ENCODE measurements around the gene PLCL1. TPM values are rescaled to one million over a fixed set of nuclear protein-coding genes. Genes with fewer than 3 reads are reported as not detected.

PLCL1 gene
- polyA plus RNA-seq, 1 of the 3 experiments (the other 2 are of a cell fraction), result 7.7 TPM

DNA sequence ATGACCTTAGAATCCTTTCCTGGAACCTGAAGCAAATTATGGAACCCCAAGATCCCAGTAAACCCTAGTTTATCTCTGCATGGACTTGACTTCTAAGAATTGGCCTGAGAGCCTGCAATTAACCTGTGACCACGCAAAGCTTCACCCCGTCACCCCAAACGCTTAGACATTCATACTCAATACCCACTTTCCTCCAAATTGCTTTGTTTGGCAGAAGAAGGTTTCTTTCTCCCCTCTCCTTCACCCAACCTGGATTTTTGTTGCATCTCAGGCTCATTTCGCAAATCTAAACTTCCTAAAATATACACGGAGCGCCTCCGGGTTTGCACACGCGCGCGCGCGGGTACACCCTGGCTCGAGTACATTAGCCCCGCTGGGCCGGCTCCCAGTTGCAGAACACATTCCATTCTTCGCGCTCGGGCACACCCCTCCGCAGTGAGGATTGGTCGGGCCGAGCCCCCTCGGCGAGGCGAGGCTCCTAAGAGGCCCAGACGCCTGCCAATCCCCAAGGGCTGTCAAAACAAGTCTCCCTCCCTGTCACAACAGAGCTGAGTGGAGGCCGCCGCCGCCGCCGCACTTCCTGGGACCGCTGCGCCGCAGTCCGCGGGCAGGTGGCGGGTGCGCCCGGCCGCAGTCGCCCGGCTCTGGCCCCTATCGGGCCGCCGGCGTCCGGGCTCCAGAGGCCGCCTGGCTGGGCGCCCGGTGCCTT, at the start of gene PLCL1 (continued):
- TF ChIP-seq, protein P1, sequence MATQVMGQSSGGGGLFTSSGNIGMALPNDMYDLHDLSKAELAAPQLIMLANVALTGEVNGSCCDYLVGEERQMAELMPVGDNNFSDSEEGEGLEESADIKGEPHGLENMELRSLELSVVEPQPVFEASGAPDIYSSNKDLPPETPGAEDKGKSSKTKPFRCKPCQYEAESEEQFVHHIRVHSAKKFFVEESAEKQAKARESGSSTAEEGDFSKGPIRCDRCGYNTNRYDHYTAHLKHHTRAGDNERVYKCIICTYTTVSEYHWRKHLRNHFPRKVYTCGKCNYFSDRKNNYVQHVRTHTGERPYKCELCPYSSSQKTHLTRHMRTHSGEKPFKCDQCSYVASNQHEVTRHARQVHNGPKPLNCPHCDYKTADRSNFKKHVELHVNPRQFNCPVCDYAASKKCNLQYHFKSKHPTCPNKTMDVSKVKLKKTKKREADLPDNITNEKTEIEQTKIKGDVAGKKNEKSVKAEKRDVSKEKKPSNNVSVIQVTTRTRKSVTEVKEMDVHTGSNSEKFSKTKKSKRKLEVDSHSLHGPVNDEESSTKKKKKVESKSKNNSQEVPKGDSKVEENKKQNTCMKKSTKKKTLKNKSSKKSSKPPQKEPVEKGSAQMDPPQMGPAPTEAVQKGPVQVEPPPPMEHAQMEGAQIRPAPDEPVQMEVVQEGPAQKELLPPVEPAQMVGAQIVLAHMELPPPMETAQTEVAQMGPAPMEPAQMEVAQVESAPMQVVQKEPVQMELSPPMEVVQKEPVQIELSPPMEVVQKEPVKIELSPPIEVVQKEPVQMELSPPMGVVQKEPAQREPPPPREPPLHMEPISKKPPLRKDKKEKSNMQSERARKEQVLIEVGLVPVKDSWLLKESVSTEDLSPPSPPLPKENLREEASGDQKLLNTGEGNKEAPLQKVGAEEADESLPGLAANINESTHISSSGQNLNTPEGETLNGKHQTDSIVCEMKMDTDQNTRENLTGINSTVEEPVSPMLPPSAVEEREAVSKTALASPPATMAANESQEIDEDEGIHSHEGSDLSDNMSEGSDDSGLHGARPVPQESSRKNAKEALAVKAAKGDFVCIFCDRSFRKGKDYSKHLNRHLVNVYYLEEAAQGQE (IDR thresholded peaks at IDR 0.05; ENCODE audit: low read depth, low read length), result 0 out of 2 replicates have a peak, but pooled peaks have one; percentile 2
- TF ChIP-seq RAD21 (IDR thresholded peaks at IDR 0.05; ENCODE audit: low read length), result no peak
- TF ChIP-seq TEAD4 (IDR thresholded peaks at IDR 0.05; ENCODE audit: borderline replicate concordance, insufficient read depth), result 0 out of 2 replicates have a peak, but pooled peaks have one; percentile 43
- TF ChIP-seq FOSL2 (IDR thresholded peaks at IDR 0.05; ENCODE audit: borderline replicate concordance, low read depth), result no peak
- peak; percentile 39 for TF ChIP-seq CHD2 (IDR thresholded peaks at IDR 0.05; ENCODE audit: low read length, partially characterized antibody)
- TF ChIP-seq TAF1 (IDR thresholded peaks at IDR 0.05; ENCODE audit: borderline replicate concordance, low read depth, low read length), result no peak
- TF ChIP-seq JUND (IDR thresholded peaks at IDR 0.05), result no peak
- TF ChIP-seq RFX5 (IDR thresholded peaks at IDR 0.05; ENCODE audit: low read length), result no peak
- TF ChIP-seq, protein P2, sequence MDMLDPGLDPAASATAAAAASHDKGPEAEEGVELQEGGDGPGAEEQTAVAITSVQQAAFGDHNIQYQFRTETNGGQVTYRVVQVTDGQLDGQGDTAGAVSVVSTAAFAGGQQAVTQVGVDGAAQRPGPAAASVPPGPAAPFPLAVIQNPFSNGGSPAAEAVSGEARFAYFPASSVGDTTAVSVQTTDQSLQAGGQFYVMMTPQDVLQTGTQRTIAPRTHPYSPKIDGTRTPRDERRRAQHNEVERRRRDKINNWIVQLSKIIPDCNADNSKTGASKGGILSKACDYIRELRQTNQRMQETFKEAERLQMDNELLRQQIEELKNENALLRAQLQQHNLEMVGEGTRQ (IDR thresholded peaks at IDR 0.05; ENCODE audit: borderline replicate concordance, low read depth, low read length), result no peak

DNA sequence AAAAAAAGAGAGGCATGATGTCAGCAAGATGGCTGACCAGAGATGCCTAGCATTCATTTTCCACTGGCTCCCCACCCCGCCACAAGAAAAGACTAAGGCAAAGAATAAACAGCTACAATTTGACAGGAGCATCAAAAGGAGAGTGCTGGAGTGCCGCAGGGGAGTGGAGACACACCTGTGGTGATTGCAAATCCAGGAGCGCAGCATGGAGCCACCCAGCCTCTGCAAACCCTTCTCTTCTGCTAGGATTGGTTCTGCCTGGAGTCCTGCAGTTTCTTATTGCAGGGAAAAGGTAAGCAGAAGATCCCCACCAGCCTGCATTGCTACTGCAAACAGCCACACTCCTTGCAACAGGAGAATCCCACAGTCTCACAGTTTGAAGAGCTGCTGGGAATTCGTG, 45.4 kb upstream of the PLCL1 start:
- TF ChIP-seq EZH2phosphoT487 (IDR thresholded peaks at IDR 0.05; ENCODE audit: borderline replicate concordance, low read depth) (no peak), NFIC (IDR thresholded peaks at IDR 0.05; ENCODE audit: borderline replicate concordance) (no peak), FOXJ3 (CRISPR knock-in tag; IDR thresholded peaks at IDR 0.05) (no peak), POLR2AphosphoS5 (IDR thresholded peaks at IDR 0.05; ENCODE audit: low read depth, low read length) (no peak), CHD2 (IDR thresholded peaks at IDR 0.05; ENCODE audit: low read length, partially characterized antibody) (no peak), TEAD4 (IDR thresholded peaks at IDR 0.05; ENCODE audit: borderline replicate concordance, insufficient read depth) (no peak), RCOR1 (IDR thresholded peaks at IDR 0.05; ENCODE audit: low read length) (no peak), FOSL2 (IDR thresholded peaks at IDR 0.05; ENCODE audit: borderline replicate concordance, low read depth) (no peak), MXI1 (IDR thresholded peaks at IDR 0.05; ENCODE audit: low read depth, low read length) (no peak), RAD21 (IDR thresholded peaks at IDR 0.05; ENCODE audit: low read length) (no peak), ELF1 (IDR thresholded peaks at IDR 0.05) (no peak), GABPA (IDR thresholded peaks at IDR 0.05; ENCODE audit: low read depth) (no peak), GATA2 (CRISPR knock-in tag; IDR thresholded peaks at IDR 0.05) (no peak)
- TF ChIP-seq, protein P3, sequence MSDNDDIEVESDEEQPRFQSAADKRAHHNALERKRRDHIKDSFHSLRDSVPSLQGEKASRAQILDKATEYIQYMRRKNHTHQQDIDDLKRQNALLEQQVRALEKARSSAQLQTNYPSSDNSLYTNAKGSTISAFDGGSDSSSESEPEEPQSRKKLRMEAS (IDR thresholded peaks at IDR 0.05; ENCODE audit: low read depth), result no peak
- TF ChIP-seq, protein P4, sequence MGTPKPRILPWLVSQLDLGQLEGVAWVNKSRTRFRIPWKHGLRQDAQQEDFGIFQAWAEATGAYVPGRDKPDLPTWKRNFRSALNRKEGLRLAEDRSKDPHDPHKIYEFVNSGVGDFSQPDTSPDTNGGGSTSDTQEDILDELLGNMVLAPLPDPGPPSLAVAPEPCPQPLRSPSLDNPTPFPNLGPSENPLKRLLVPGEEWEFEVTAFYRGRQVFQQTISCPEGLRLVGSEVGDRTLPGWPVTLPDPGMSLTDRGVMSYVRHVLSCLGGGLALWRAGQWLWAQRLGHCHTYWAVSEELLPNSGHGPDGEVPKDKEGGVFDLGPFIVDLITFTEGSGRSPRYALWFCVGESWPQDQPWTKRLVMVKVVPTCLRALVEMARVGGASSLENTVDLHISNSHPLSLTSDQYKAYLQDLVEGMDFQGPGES (IDR thresholded peaks at IDR 0.05; ENCODE audit: low read depth, low read length), result no peak
- TF ChIP-seq, protein P1 (IDR thresholded peaks at IDR 0.05; ENCODE audit: low read depth, low read length), result no peak
- Histone ChIP-seq H3K9ac (no peak overlapping the region), H3K36me3 (replicated peaks in 1 of 2; ENCODE audit: control insufficient read depth in 1 of 2, insufficient read depth in 2 of 2, low read length in 1 of 2) (no peaks in the 10 kb centered on the region), H3K4me2 (no peak overlapping the region), H4K20me1 (ENCODE audit: insufficient read depth) (no peaks in the 10 kb centered on the region), H3K27me3 (ENCODE audit: insufficient read depth) (no peaks in the 10 kb centered on the region), H3F3A (replicated peaks; ENCODE audit: insufficient read depth) (no peaks in the 10 kb centered on the region), H2AFZ (ENCODE audit: low read depth) (no peak overlapping the region), H3K27ac (ENCODE audit: low read depth in 2 of 2, low read length in 1 of 2) (no peak overlapping the region), H3K4me3 (ENCODE audit: low read depth in 2 of 2, low read length in 1 of 2) (no peak overlapping the region), H3K9me2 (no peaks in the 10 kb centered on the region), H3K4me1 (ENCODE audit: control insufficient read depth in 1 of 2, insufficient read depth in 2 of 2, low read depth in 1 of 2, low read length in 1 of 2) (no peaks in the 10 kb centered on the region), H3K79me2 (ENCODE audit: insufficient read depth) (no peaks in the 10 kb centered on the region), H3K9me3 (no peaks in the 10 kb centered on the region)
- 31% methylated on average over 4 of the region's 4 CpGs for WGBS (ENCODE audit: low lambda C conversion rate)
- no peak for DNase-seq
- CTCF ChIA-PET, result interaction anchor here (1.0 to 1.6 kb wide), 2 partner anchors 21 to 52 kb away, joined by 3 read pairs; no protein-coding TSS in a partner anchor
- POLR2A ChIA-PET, result no interaction called here

Data from SK-N-SH (cell line).